HepG2 (cell line): ENCODE data around the gene NUP93. TPM values are rescaled to one million over a fixed set of nuclear protein-coding genes. Genes with fewer than 3 reads are reported as not detected.

Experiments used
- DRAP1 ChIP-seq: IDR thresholded peaks from 2 replicates; pipeline ENCODE4 v1.6.1; 2016; ENCODE audit warnings: missing genetic modification reagents, missing compliant biosample characterization
- DZIP1 ChIP-seq: sonication (generic); formaldehyde crosslinking; IDR thresholded peaks from 2 replicates; pipeline ENCODE4 v1.5.0; 2020; ENCODE audit warnings: mild to moderate bottlenecking, missing genetic modification reagents
- GTF2F1 ChIP-seq: fragments of 150-350 bp; IDR thresholded peaks from 2 replicates; pipeline ENCODE4 v1.6.1; 2014; ENCODE audit warnings: low read length
- HNRNPUL1 ChIP-seq: fragments of 200-400 bp; formaldehyde crosslinking; IDR thresholded peaks from 2 replicates; pipeline ENCODE4 v1.6.1; 2017; ENCODE audit warnings: low read depth, mild to moderate bottlenecking, low read length, moderate library complexity
- HOXA7 ChIP-seq: sonication (generic); formaldehyde crosslinking; IDR thresholded peaks from 2 replicates; pipeline ENCODE4 v1.8.1; 2022; ENCODE audit warnings: mild to moderate bottlenecking, missing genetic modification reagents, moderate library complexity
- IKZF1 ChIP-seq: fragments of 450-650 bp; IDR thresholded peaks from 2 replicates; pipeline ENCODE4 v1.7.1; 2016
- MEIS1 ChIP-seq: sonication (generic); formaldehyde crosslinking; IDR thresholded peaks from 2 replicates; pipeline ENCODE4 v1.9.0; 2021; ENCODE audit warnings: mild to moderate bottlenecking, missing genetic modification reagents, moderate library complexity, borderline replicate concordance
- MIXL1 ChIP-seq: IDR thresholded peaks from 2 replicates; pipeline ENCODE4 v1.6.1; 2016
- NFE2L2 ChIP-seq: fragments of 150-350 bp; IDR thresholded peaks from 2 replicates; pipeline ENCODE4 v1.6.1; 2014; ENCODE audit warnings: low read length
- NFIC ChIP-seq: IDR thresholded peaks from 2 replicates; pipeline ENCODE4 v1.6.1; 2012; ENCODE audit warnings: mild to moderate bottlenecking, low read length, inconsistent platforms
- RXRB ChIP-seq: IDR thresholded peaks from 2 replicates; pipeline ENCODE4 v1.6.1; 2016; ENCODE audit warnings: borderline replicate concordance, missing genetic modification reagents, missing compliant biosample characterization
- SALL2 ChIP-seq: sonication (generic); formaldehyde crosslinking; IDR thresholded peaks from 2 replicates; pipeline ENCODE4 v1.8.1; 2023; ENCODE audit warnings: mild to moderate bottlenecking, missing genetic modification reagents, inconsistent platforms
- TEF ChIP-seq: sonication (generic); formaldehyde crosslinking; IDR thresholded peaks from 2 replicates; pipeline ENCODE4 v1.5.0; 2020; ENCODE audit warnings: missing genetic modification reagents
- THAP9 ChIP-seq: sonication (generic); formaldehyde crosslinking; IDR thresholded peaks from 2 replicates; pipeline ENCODE4; 2020; ENCODE audit warnings: missing genetic modification reagents, mild to moderate bottlenecking, borderline replicate concordance
- ZNF138 ChIP-seq: sonication (generic); formaldehyde crosslinking; IDR thresholded peaks from 2 replicates; pipeline ENCODE4 v1.5.0; 2020; ENCODE audit warnings: mild to moderate bottlenecking, low read depth, missing genetic modification reagents
- ZNF431 ChIP-seq: sonication (generic); formaldehyde crosslinking; IDR thresholded peaks from 2 replicates; pipeline ENCODE4 v1.9.0; 2022; ENCODE audit warnings: missing genetic modification reagents, low read depth, mild to moderate bottlenecking, borderline replicate concordance
- ZNF496 ChIP-seq: sonication (generic); formaldehyde crosslinking; IDR thresholded peaks from 2 replicates; pipeline ENCODE4 v1.8.1; 2023; ENCODE audit warnings: mild to moderate bottlenecking, moderate library complexity, missing genetic modification reagents; ENCODE audit not compliant: insufficient replicate concordance
- ZNF512B ChIP-seq: sonication (generic); formaldehyde crosslinking; IDR thresholded peaks from 2 replicates; pipeline ENCODE4 v1.5.1; 2020; ENCODE audit warnings: missing genetic modification reagents, mild to moderate bottlenecking, borderline replicate concordance
- ZNF605 ChIP-seq: sonication (generic); formaldehyde crosslinking; IDR thresholded peaks from 2 replicates; pipeline ENCODE4 v1.8.0; 2022; ENCODE audit warnings: mild to moderate bottlenecking, missing genetic modification reagents
- ZNF614 ChIP-seq: IDR thresholded peaks from 2 replicates; pipeline ENCODE4 v1.6.1; 2018; ENCODE audit warnings: missing biosample characterization, missing genetic modification reagents, inconsistent platforms, borderline replicate concordance
- ZNF629 ChIP-seq: sonication (generic); formaldehyde crosslinking; conservative IDR thresholded peaks from 2 replicates; pipeline ENCODE4 v1.5.0; 2020; ENCODE audit warnings: missing genetic modification reagents
- ZSCAN9 ChIP-seq: IDR thresholded peaks from 2 replicates; pipeline ENCODE4 v1.6.1; 2016; ENCODE audit warnings: borderline replicate concordance
- polyA plus RNA-seq, 8 experiments: library from polyadenylated mRNA; depleted of rRNA in 3 of 8; stranded (reverse) in 7 of 8; unstranded in 1 of 8; fragments of >200 nt; fragmentation: Illumina TruSeq in 4 of 8; extraction: Trizol in 4 of 8; gene quantifications; 2 replicates each; pipeline versions ENCODE4 v1.2.1 to v1.2.3, GENCODE V29; 2011 to 2016; ENCODE audit warnings: low read depth in 4 of 8, missing spikeins in 1 of 8, mixed read lengths in 1 of 8; ENCODE audit not compliant: insufficient read depth in 1 of 8
- total RNA-seq, 5 experiments: library from RNA; depleted of rRNA; stranded (reverse); fragments of >200 nt; fragmentation: Illumina TruSeq; extraction: Trizol; gene quantifications; 2 replicates each; pipeline ENCODE4 v1.2.3, GENCODE V29; 2016; ENCODE audit warnings: low read depth in 1 of 5

Gene NUP93
- total and polyA plus RNA-seq, 2 of the 13 experiments (the other 11 are each of a cell fraction or from before 2014, with no cell fraction given): 58.5 to 140 TPM

- TF ChIP-seq TEF (CRISPR knock-in tag) (no peak), MEIS1 (CRISPR knock-in tag) (no peak), DRAP1 (CRISPR knock-in tag) (peak; percentile 57; the same call in 1 of the 2 replicates), ZNF138 (CRISPR knock-in tag) (no peak), NFE2L2 (no peak), ZNF605 (CRISPR knock-in tag) (no peak), IKZF1 (no peak), ZNF629 (no peak), GTF2F1 (no peak), HNRNPUL1 (no peak), HOXA7 (CRISPR knock-in tag) (no peak), SALL2 (no peak), ZNF512B (CRISPR knock-in tag) (0 out of 2 replicates have a peak, but pooled peaks have one; percentile 23), THAP9 (CRISPR knock-in tag) (no peak), ZNF614 (CRISPR knock-in tag) (peak; percentile 56; the same call in 1 of the 2 replicates), RXRB (CRISPR knock-in tag) (peak; percentile 73; the same call in 1 of the 2 replicates), ZSCAN9 (CRISPR knock-in tag) (no peak; the same call in 1 of the 2 replicates), ZNF431 (CRISPR knock-in tag) (no peak), MIXL1 (peak; percentile 78), ZNF496 (no peak), NFIC (no peak), DZIP1 (no peak)
Observed at GRCh38 chr16:56856876-56857447, 127.0 kb downstream of the NUP93 start (continued).
